ENCODE data around the gene APEH. TPM values are rescaled to one million over a fixed set of nuclear protein-coding genes. Genes with fewer than 3 reads are reported as not detected.

Gene APEH
- total RNA-seq, 1 experiment from 2014 or later = 97.9 TPM

- DNase-seq (ENCODE audit: low read depth in 1 of 2, low spot score in 2 of 2) = no peak
- H3K9me3 ChIP-seq (replicated peaks) = no peaks in the 10 kb centered on the region
- no peaks in the 10 kb centered on the region for H3K36me3 ChIP-seq
Measured at GRCh38 chr3:49654955-49655556, 19.1 kb upstream of the APEH start.

GRCh38 chr3:49655731-49656285 lies 18.3 kb upstream of the APEH start:
- Histone ChIP-seq H3K27me3 (replicated peaks) (no peaks in the 10 kb centered on the region), H3K4me1 (replicated peaks) (no peaks in the 10 kb centered on the region), H3K27ac (no peak overlapping the region), H3K9me3 (replicated peaks) (no peaks in the 10 kb centered on the region), H3K36me3 (no peaks in the 10 kb centered on the region), H3K4me3 (no peak overlapping the region)
- DNase-seq (ENCODE audit: low read depth in 1 of 2, low spot score in 2 of 2) = no peak

More at GRCh38 chr3:49654955-49655556, 19.1 kb upstream of the APEH start:
- Histone ChIP-seq H3K27ac (no peak overlapping the region), H3K4me3 (no peak overlapping the region), H3K27me3 (replicated peaks) (no peaks in the 10 kb centered on the region), H3K4me1 (replicated peaks) (no peaks in the 10 kb centered on the region)

- H3K4me1 ChIP-seq (replicated peaks) = no peaks in the 10 kb centered on the region
- no peak overlapping the region for H3K4me3 ChIP-seq
- no peaks in the 10 kb centered on the region for H3K27me3 ChIP-seq (replicated peaks)
- no peaks in the 10 kb centered on the region for H3K36me3 ChIP-seq
- no peak overlapping the region for H3K27ac ChIP-seq
- no peaks in the 10 kb centered on the region for H3K9me3 ChIP-seq (replicated peaks)
- no peak for DNase-seq (ENCODE audit: low read depth in 1 of 2, low spot score in 2 of 2)
Measured at GRCh38 chr3:49656541-49657112, 17.5 kb upstream of the APEH start.

- Histone ChIP-seq H3K9me3 (replicated peaks) (no peaks in the 10 kb centered on the region), H3K27ac (no peak overlapping the region), H3K4me1 (replicated peaks) (no peaks in the 10 kb centered on the region), H3K27me3 (replicated peaks) (no peaks in the 10 kb centered on the region), H3K36me3 (no peaks in the 10 kb centered on the region), H3K4me3 (no peak overlapping the region)
- no peak for DNase-seq (ENCODE audit: low read depth in 1 of 2, low spot score in 2 of 2)
Measured at GRCh38 chr3:49657208-49657915, 16.8 kb upstream of the APEH start.

GRCh38 chr3:49658711-49659110 lies 15.4 kb upstream of the APEH start:
- H3K9me3 ChIP-seq (replicated peaks) = no peaks in the 10 kb centered on the region
- no peaks in the 10 kb centered on the region for H3K27me3 ChIP-seq (replicated peaks)
- H3K27ac ChIP-seq = no peak overlapping the region
- H3K4me3 ChIP-seq = no peak overlapping the region
- no peaks in the 10 kb centered on the region for H3K36me3 ChIP-seq
- no peaks in the 10 kb centered on the region for H3K4me1 ChIP-seq (replicated peaks)
- no peak for DNase-seq (ENCODE audit: low read depth in 1 of 2, low spot score in 2 of 2)

- no peaks in the 10 kb centered on the region for H3K36me3 ChIP-seq
- no peaks in the 10 kb centered on the region for H3K4me1 ChIP-seq (replicated peaks)
- no peaks in the 10 kb centered on the region for H3K27me3 ChIP-seq (replicated peaks)
- H3K4me3 ChIP-seq = no peak overlapping the region
- H3K9me3 ChIP-seq (replicated peaks) = no peaks in the 10 kb centered on the region
- no peak for DNase-seq (ENCODE audit: low read depth in 1 of 2, low spot score in 2 of 2)
- H3K27ac ChIP-seq = no peak overlapping the region
Measured at GRCh38 chr3:49659756-49660155, 14.4 kb upstream of the APEH start.

- Histone ChIP-seq H3K4me1 (replicated peaks) (no peaks in the 10 kb centered on the region), H3K27ac (no peak overlapping the region), H3K9me3 (replicated peaks) (no peaks in the 10 kb centered on the region), H3K4me3 (no peak overlapping the region), H3K27me3 (replicated peaks) (no peaks in the 10 kb centered on the region), H3K36me3 (no peaks in the 10 kb centered on the region)
- no peak for DNase-seq (ENCODE audit: low read depth in 1 of 2, low spot score in 2 of 2)
Measured at GRCh38 chr3:49661281-49661680, 12.9 kb upstream of the APEH start.

- H3K27me3 ChIP-seq (replicated peaks) = no peaks in the 10 kb centered on the region
- no peak overlapping the region for H3K4me3 ChIP-seq
- no peak for DNase-seq (ENCODE audit: low read depth in 1 of 2, low spot score in 2 of 2)
- no peaks in the 10 kb centered on the region for H3K36me3 ChIP-seq
- H3K9me3 ChIP-seq (replicated peaks) = no peaks in the 10 kb centered on the region
- H3K27ac ChIP-seq = no peak overlapping the region
- H3K4me1 ChIP-seq (replicated peaks) = no peaks in the 10 kb centered on the region
Measured at GRCh38 chr3:49662021-49662420, 12.1 kb upstream of the APEH start.

- DNase-seq (ENCODE audit: low read depth in 1 of 2, low spot score in 2 of 2) = no peak
- Histone ChIP-seq H3K27ac (no peak overlapping the region), H3K4me1 (replicated peaks) (no peaks in the 10 kb centered on the region), H3K9me3 (replicated peaks) (no peaks in the 10 kb centered on the region), H3K27me3 (replicated peaks) (no peaks in the 10 kb centered on the region), H3K4me3 (no peak overlapping the region), H3K36me3 (no peaks in the 10 kb centered on the region)
Measured at GRCh38 chr3:49662720-49663413, 11.3 kb upstream of the APEH start.

- H3K4me3 ChIP-seq = no peak overlapping the region
- DNase-seq (ENCODE audit: low read depth in 1 of 2, low spot score in 2 of 2) = no peak
- H3K27me3 ChIP-seq (replicated peaks) = no peaks in the 10 kb centered on the region
- H3K9me3 ChIP-seq (replicated peaks) = no peaks in the 10 kb centered on the region
- H3K36me3 ChIP-seq = no peaks in the 10 kb centered on the region
- H3K27ac ChIP-seq = no peak overlapping the region
- H3K4me1 ChIP-seq (replicated peaks) = peaks cover 6% of the 10 kb centered on the region
Measured at GRCh38 chr3:49663831-49664230, 10.3 kb upstream of the APEH start.

- no peaks in the 10 kb centered on the region for H3K36me3 ChIP-seq
- no peak for DNase-seq (ENCODE audit: low read depth in 1 of 2, low spot score in 2 of 2)
- H3K4me1 ChIP-seq (replicated peaks) = peaks cover 10% of the 10 kb centered on the region
- H3K27ac ChIP-seq = no peak overlapping the region
- H3K27me3 ChIP-seq (replicated peaks) = no peaks in the 10 kb centered on the region
- H3K4me3 ChIP-seq = no peak overlapping the region
- H3K9me3 ChIP-seq (replicated peaks) = no peaks in the 10 kb centered on the region
Measured at GRCh38 chr3:49664300-49664699, 9.9 kb upstream of the APEH start.

GRCh38 chr3:49665822-49666519 lies 8.2 kb upstream of the APEH start:
- DNase-seq (ENCODE audit: low read depth in 1 of 2, low spot score in 2 of 2) = no peak
- Histone ChIP-seq H3K4me3 (no peak overlapping the region), H3K9me3 (replicated peaks) (no peaks in the 10 kb centered on the region)

GRCh38 chr3:49666592-49666991 lies 7.6 kb upstream of the APEH start:
- Histone ChIP-seq H3K4me1 (replicated peaks) (peaks cover 11% of the 10 kb centered on the region), H3K27ac (no peak overlapping the region), H3K27me3 (replicated peaks) (no peaks in the 10 kb centered on the region), H3K36me3 (no peaks in the 10 kb centered on the region), H3K9me3 (replicated peaks) (no peaks in the 10 kb centered on the region), H3K4me3 (no peak overlapping the region)
- no peak for DNase-seq (ENCODE audit: low read depth in 1 of 2, low spot score in 2 of 2)

More at GRCh38 chr3:49665822-49666519, 8.2 kb upstream of the APEH start:
- Histone ChIP-seq H3K27me3 (replicated peaks) (no peaks in the 10 kb centered on the region), H3K4me1 (replicated peaks) (peaks cover 11% of the 10 kb centered on the region), H3K27ac (no peak overlapping the region), H3K36me3 (no peaks in the 10 kb centered on the region)

Measured in SJSA1 (cell line).